ENCODE data around the gene SMIM5. TPM values are rescaled to one million over a fixed set of nuclear protein-coding genes. Genes with fewer than 3 reads are reported as not detected.
A peak's percentile ranks its signal among the peaks of the same experiment; 100 is the strongest.

The SMIM5 gene
- total and polyA plus RNA-seq, 2 of the 13 experiments (the other 11 are each of a cell fraction or from before 2014, with no cell fraction given): not detected

GRCh38 chr17:75605790-75606189 lies 27.4 kb upstream of the SMIM5 start:
- no peak for DNase-seq (ENCODE audit: low spot score)
- Histone ChIP-seq H3K27ac (ENCODE audit: extremely low read length, insufficient read depth, low read length) (no peak overlapping the region), H2AFZ (ENCODE audit: low read length) (no peak overlapping the region), H4K20me1 (ENCODE audit: insufficient read depth, low read length) (no peaks in the 10 kb centered on the region), H3K9ac (ENCODE audit: insufficient read depth, low read depth, low read length) (no peak overlapping the region), H3K27me3 (ENCODE audit: control insufficient read depth in 1 of 2, insufficient read depth in 2 of 2, low read length in 2 of 2) (peaks cover 2 to 11% of the 10 kb centered on the region in 2 experiments; a peak in 2 of 5 replicates), H3K4me1 (ENCODE audit: insufficient read depth, low read length) (peaks cover 32% of the 10 kb centered on the region), H3K4me3 (replicated peaks in 1 of 3; ENCODE audit: insufficient read depth in 1 of 3, low read depth in 2 of 3, low read length in 3 of 3) (no peak overlapping the region), H3K9me3 (ENCODE audit: low read length) (no peaks in the 10 kb centered on the region), H3K36me3 (replicated peaks in 1 of 2; ENCODE audit: control insufficient read depth in 1 of 2, insufficient read depth in 2 of 2, low read length in 2 of 2) (no peaks in the 10 kb centered on the region), H3K79me2 (ENCODE audit: insufficient read depth, low read length) (no peaks in the 10 kb centered on the region), H3K4me2 (ENCODE audit: low read depth, low read length) (no peak overlapping the region)
- ChIA-PET POLR2A (interaction anchor here (0.6 kb wide), 1 partner anchor 246 kb away, joined by 3 read pairs; no protein-coding TSS in a partner anchor), CTCF (ENCODE audit: low intra/inter-chr PET ratio, low total read pairs) (no interaction called here)
- intact Hi-C loops (cut with micrococcal nuclease; ENCODE audit: unreplicated experiment): no loop called here
- in situ Hi-C loops (cut with HindIII; ENCODE audit: extremely low pct_ligation_motif_present, low pct_unique_long_range_greater_than_20kb): no loop called here
- no peak for ATAC-seq
- no peak for FAIRE-seq
- 49% methylated on average over 4 of the region's 16 CpGs for WGBS (ENCODE audit: low lambda C conversion rate)
- no TSS peak for BruUV-seq (replicated peaks)
- TF ChIP-seq ZNF768 (CRISPR knock-in tag; IDR thresholded peaks at IDR 0.05) (peak; percentile 21; the same call in 1 of the 2 replicates), ZNF883 (CRISPR knock-in tag; IDR thresholded peaks at IDR 0.05; ENCODE audit: not compliant biosample characterization) (no peak)

GRCh38 chr17:75607086-75607485 lies 26.1 kb upstream of the SMIM5 start:
- in situ Hi-C loops (cut with HindIII; ENCODE audit: extremely low pct_ligation_motif_present, low pct_unique_long_range_greater_than_20kb): no loop called here

More at GRCh38 chr17:75607086-75607485, 26.1 kb upstream of the SMIM5 start:
- Histone ChIP-seq H2AFZ (ENCODE audit: low read length) (no peak overlapping the region), H3K4me2 (ENCODE audit: low read depth, low read length) (no peak overlapping the region), H3K27ac (ENCODE audit: extremely low read length, insufficient read depth, low read length) (no peak overlapping the region), H3K36me3 (replicated peaks in 1 of 2; ENCODE audit: control insufficient read depth in 1 of 2, insufficient read depth in 2 of 2, low read length in 2 of 2) (no peaks in the 10 kb centered on the region), H3K27me3 (ENCODE audit: control insufficient read depth in 1 of 2, insufficient read depth in 2 of 2, low read length in 2 of 2) (peaks cover 0 to 11% of the 10 kb centered on the region in 2 experiments; a peak in 3 of 5 replicates), H3K9ac (ENCODE audit: insufficient read depth, low read depth, low read length) (no peak overlapping the region), H3K4me3 (replicated peaks in 1 of 3; ENCODE audit: insufficient read depth in 1 of 3, low read depth in 2 of 3, low read length in 3 of 3) (no peak overlapping the region), H3K4me1 (ENCODE audit: insufficient read depth, low read length) (peaks cover 30% of the 10 kb centered on the region), H3K79me2 (ENCODE audit: insufficient read depth, low read length) (no peaks in the 10 kb centered on the region), H4K20me1 (ENCODE audit: insufficient read depth, low read length) (no peaks in the 10 kb centered on the region), H3K9me3 (ENCODE audit: low read length) (no peaks in the 10 kb centered on the region)
- FAIRE-seq: no peak
- DNase-seq (ENCODE audit: low spot score): no peak
- WGBS (ENCODE audit: low lambda C conversion rate): 35% methylated on average over 5 of the region's 5 CpGs
- no peak for TF ChIP-seq ZSCAN22 (CRISPR knock-in tag; IDR thresholded peaks at IDR 0.05)
- no peak for TF ChIP-seq PAF1 (CRISPR knock-in tag; IDR thresholded peaks at IDR 0.05)
- no peak for TF ChIP-seq STAG1 (CRISPR knock-in tag; IDR thresholded peaks at IDR 0.05)
- no peak for TF ChIP-seq ZBTB38 (CRISPR knock-in tag; IDR thresholded peaks at IDR 0.05)
- no peak for TF ChIP-seq ATAD3A (CRISPR knock-in tag; IDR thresholded peaks at IDR 0.05)
- no peak for TF ChIP-seq ZNF800 (CRISPR knock-in tag; IDR thresholded peaks at IDR 0.05)
- no peak for TF ChIP-seq SNRNP70 (IDR thresholded peaks at IDR 0.05; ENCODE audit: low read depth, low read length)
- TF ChIP-seq ZNF24 (IDR thresholded peaks at IDR 0.05): no peak
- TF ChIP-seq MLX (CRISPR knock-in tag; IDR thresholded peaks at IDR 0.05): no peak
- TF ChIP-seq REL (CRISPR knock-in tag; conservative IDR thresholded peaks at IDR 0.05): no peak
- no TSS peak for BruUV-seq (replicated peaks)
- no peak for ATAC-seq
- intact Hi-C loops (cut with micrococcal nuclease; ENCODE audit: unreplicated experiment): no loop called here
- ChIA-PET POLR2A (no interaction called here), CTCF (ENCODE audit: low intra/inter-chr PET ratio, low total read pairs) (no interaction called here)

All from HepG2 (cell line).